ENCODE results near the gene TMTC2.

DNA sequence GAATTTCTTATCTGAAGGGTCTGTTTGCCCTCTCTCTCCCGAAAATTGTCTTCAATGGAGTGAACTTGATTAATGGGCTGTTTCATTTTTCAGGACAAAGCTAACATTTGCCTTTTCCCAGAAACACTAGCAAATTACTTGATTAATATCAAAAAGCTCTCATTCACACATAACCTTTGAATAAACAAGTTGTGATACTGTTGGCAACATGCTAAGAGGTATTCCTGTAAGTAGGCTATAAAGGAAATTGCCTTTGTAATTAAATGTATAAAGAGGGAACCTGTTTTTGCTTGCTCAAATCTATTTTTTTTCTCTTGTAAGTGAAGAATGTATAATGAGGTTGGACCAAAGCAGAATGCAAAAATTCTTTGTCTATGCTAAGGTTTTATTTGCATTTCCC lies 457.2 kb downstream of the TMTC2 start:
- TF ChIP-seq, protein P1, sequence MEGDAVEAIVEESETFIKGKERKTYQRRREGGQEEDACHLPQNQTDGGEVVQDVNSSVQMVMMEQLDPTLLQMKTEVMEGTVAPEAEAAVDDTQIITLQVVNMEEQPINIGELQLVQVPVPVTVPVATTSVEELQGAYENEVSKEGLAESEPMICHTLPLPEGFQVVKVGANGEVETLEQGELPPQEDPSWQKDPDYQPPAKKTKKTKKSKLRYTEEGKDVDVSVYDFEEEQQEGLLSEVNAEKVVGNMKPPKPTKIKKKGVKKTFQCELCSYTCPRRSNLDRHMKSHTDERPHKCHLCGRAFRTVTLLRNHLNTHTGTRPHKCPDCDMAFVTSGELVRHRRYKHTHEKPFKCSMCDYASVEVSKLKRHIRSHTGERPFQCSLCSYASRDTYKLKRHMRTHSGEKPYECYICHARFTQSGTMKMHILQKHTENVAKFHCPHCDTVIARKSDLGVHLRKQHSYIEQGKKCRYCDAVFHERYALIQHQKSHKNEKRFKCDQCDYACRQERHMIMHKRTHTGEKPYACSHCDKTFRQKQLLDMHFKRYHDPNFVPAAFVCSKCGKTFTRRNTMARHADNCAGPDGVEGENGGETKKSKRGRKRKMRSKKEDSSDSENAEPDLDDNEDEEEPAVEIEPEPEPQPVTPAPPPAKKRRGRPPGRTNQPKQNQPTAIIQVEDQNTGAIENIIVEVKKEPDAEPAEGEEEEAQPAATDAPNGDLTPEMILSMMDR (IDR thresholded peaks at IDR 0.05) = no peak
- no peak for TF ChIP-seq POLR2A (IDR thresholded peaks at IDR 0.05)
